Gastrocnemius medialis (tissue), 4 donors: ENCODE data around the gene LRMDA. TPM values are rescaled to one million over a fixed set of nuclear protein-coding genes. Genes with fewer than 3 reads are reported as not detected.
"Not testable (repeated sequence)": the region's sequence is repeated elsewhere in the genome, so short reads cannot be mapped to it uniquely, and the experiment has no call there.

ENCODE experiments used
- ATAC-seq, 2 donors: fragments of 150-250 bp; one replicate each; pipeline ENCODE4 v1.9.1; 2016
- DNase-seq, 2 donors: peaks; one replicate each; pipeline ENCODE4 v3.0.0-alpha.2; 2019
- H3K27ac ChIP-seq, 4 donors: fragments of 200-600 bp; sonication (generic); 1 replicate in 1 of 4; 2 replicates in 3 of 4; pipeline ENCODE4 v1.5.1; 2016 to 2018; ENCODE audit warnings: mild to moderate bottlenecking in 2 of 4, moderate library complexity in 1 of 4
- H3K27me3 ChIP-seq, 3 donors: fragments of 200-600 bp; sonication (generic) in 2 of 3; 1 replicate in 1 of 3; 2 replicates in 2 of 3; pipeline versions ENCODE4 v1.5.1 to v1.6.0; 2016 to 2019; ENCODE audit warnings: mild to moderate bottlenecking in 1 of 3, moderate library complexity in 1 of 3
- H3K36me3 ChIP-seq, 2 donors: fragments of 200-600 bp; sonication (generic) in 1 of 2; one replicate each; pipeline ENCODE4 v1.5.1; 2017 to 2018
- H3K4me1 ChIP-seq, 2 donors: fragments of 200-600 bp; sonication (generic) in 1 of 2; one replicate each; pipeline ENCODE4 v1.5.1; 2016 to 2017; ENCODE audit warnings: mild to moderate bottlenecking in 2 of 2
- H3K4me3 ChIP-seq, 4 donors: fragments of 200-600 bp; sonication (generic) in 3 of 4; 1 replicate in 1 of 4; 2 replicates in 3 of 4; pipeline ENCODE4 v1.5.1; 2016 to 2019; ENCODE audit warnings: mild to moderate bottlenecking in 2 of 4
- H3K9me3 ChIP-seq, 3 donors: fragments of 200-600 bp; sonication (generic) in 2 of 3; 1 replicate in 1 of 3; 2 replicates in 2 of 3; pipeline ENCODE4 v1.5.1; 2016 to 2019
- POLR2A ChIP-seq, 2 donors: fragments of 450-650 bp; IDR thresholded peaks; one replicate each; pipeline ENCODE4 v1.6.1; 2017; ENCODE audit warnings: antibody characterized with exemption in 2 of 2, mild to moderate bottlenecking in 2 of 2, moderate library complexity in 2 of 2
- in situ Hi-C, 4 donors: fragments of 200-750 bp; cut with MboI; loops; one replicate each; pipeline versions ENCODE4 v1.15.0 to v1.8.0; 2017; ENCODE audit warnings: low sequenced_read_pairs in 4 of 4
- intact Hi-C: fragments of 100-400 bp; cut with DNase I; formaldehyde crosslinking; loops from one replicate; pipeline ENCODE4 v1.15.1; 2023; ENCODE audit warnings: low total_unique reads
- total RNA-seq, 4 donors: library from RNA; depleted of rRNA; stranded (reverse); fragments of >200 nt; gene quantifications; one replicate each; pipeline versions ENCODE4 v1.1.0 to v1.2.3, GENCODE V29; 2016
- TF ChIP-seq, protein P1 (sequence below), 5 experiments: fragments of 450-650 bp in 3 of 5; fragments of 200-600 bp in 2 of 5; sonication (generic) in 2 of 5; IDR thresholded peaks in 4 of 5; conservative IDR thresholded peaks in 1 of 5; 1 replicate in 4 of 5; 2 replicates in 1 of 5; pipeline ENCODE4 v1.5.1; 2016 to 2019; ENCODE audit warnings: antibody characterized with exemption in 5 of 5, mild to moderate bottlenecking in 3 of 5, moderate library complexity in 3 of 5

LRMDA gene
- total RNA-seq, 4 donors from 2014 or later = 0.80 to 4.5 (median 1.4) TPM

DNA sequence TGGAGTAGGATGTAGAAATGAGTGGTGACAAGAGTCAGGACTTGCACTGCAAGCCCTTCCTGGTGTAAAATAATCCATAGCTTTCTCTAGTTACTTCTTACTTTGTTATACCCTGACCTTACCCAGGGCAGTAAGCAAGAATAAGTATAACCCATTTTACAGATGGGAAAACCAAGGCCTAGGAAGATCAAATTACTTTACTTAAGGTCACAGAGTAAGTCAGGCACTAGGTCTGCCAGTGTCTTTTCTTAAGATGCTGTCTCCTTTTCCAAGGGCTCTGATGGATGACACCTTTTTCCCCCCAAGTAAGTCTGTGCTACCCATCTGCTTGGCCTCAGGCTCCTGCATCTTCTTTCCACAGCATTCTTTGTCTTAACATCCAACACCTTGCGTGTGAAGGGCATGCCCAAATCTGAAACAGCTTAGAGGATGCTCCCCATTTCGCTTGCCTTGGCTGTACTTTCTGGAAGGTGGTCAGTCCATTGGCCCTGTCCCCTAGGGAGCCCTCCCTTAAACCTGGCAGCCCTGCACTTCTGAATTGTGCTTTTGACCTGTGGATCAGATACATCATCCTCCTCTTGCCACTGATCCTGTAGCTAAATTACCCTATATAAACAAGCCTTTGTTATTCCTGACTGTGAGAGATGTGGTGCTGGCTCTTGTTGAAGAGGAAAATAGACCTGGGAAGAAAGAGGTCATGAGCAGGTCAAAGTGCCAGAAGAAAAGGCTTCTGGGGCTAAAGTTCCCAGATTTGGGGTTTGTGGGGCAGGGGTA is 168.6 kb downstream of the LRMDA start:
- in situ Hi-C loops (no loop called here), intact Hi-C loops (no loop called here)
- H3K9me3 ChIP-seq = no peaks in the 10 kb centered on the region
- no peak for ATAC-seq
- no peaks in the 10 kb centered on the region for H3K36me3 ChIP-seq
- no peak overlapping the region for H3K27ac ChIP-seq
- no peaks in the 10 kb centered on the region for H3K4me1 ChIP-seq
- TF ChIP-seq POLR2A (IDR thresholded peaks at IDR 0.05) = no peak
- TF ChIP-seq, protein P1, sequence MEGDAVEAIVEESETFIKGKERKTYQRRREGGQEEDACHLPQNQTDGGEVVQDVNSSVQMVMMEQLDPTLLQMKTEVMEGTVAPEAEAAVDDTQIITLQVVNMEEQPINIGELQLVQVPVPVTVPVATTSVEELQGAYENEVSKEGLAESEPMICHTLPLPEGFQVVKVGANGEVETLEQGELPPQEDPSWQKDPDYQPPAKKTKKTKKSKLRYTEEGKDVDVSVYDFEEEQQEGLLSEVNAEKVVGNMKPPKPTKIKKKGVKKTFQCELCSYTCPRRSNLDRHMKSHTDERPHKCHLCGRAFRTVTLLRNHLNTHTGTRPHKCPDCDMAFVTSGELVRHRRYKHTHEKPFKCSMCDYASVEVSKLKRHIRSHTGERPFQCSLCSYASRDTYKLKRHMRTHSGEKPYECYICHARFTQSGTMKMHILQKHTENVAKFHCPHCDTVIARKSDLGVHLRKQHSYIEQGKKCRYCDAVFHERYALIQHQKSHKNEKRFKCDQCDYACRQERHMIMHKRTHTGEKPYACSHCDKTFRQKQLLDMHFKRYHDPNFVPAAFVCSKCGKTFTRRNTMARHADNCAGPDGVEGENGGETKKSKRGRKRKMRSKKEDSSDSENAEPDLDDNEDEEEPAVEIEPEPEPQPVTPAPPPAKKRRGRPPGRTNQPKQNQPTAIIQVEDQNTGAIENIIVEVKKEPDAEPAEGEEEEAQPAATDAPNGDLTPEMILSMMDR (IDR thresholded peaks at IDR 0.05 in 4 of 5, conservative IDR thresholded peaks at IDR 0.05 in 1 of 5) = no peak
- no peaks in the 10 kb centered on the region for H3K27me3 ChIP-seq
- no peak overlapping the region for H3K4me3 ChIP-seq
- no peak for DNase-seq

DNA sequence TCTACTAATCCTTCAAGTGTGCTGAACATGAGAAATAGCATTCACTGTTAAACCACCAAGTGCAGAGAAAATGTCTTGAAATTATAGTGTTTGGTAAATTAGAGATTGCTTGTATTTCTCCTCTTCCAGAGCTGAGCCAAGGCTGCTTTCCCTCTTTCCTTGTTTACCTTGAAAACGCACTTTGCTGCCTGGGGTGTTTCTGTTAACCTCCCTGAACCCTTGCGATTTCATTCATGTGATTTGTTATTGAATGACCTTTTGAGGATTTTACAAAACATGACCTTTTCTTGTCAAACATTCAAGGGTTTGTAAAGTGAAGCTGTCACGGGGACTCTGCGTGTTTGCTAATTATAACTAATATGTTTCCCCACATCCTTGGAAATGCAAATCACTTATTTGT is 169.4 kb downstream of the LRMDA start:
- no peak for ATAC-seq
- no peak for TF ChIP-seq POLR2A (IDR thresholded peaks at IDR 0.05)
- TF ChIP-seq, protein P1 (IDR thresholded peaks at IDR 0.05 in 4 of 5, conservative IDR thresholded peaks at IDR 0.05 in 1 of 5) = no peak
- intact Hi-C loops = no loop called here
- DNase-seq = no peak
- in situ Hi-C loops = no loop called here
- H3K27me3 ChIP-seq = no peaks in the 10 kb centered on the region
- H3K4me1 ChIP-seq = no peaks in the 10 kb centered on the region
- no peak overlapping the region for H3K27ac ChIP-seq
- H3K4me3 ChIP-seq = no peak overlapping the region
- no peaks in the 10 kb centered on the region for H3K9me3 ChIP-seq
- H3K36me3 ChIP-seq = no peaks in the 10 kb centered on the region

DNA sequence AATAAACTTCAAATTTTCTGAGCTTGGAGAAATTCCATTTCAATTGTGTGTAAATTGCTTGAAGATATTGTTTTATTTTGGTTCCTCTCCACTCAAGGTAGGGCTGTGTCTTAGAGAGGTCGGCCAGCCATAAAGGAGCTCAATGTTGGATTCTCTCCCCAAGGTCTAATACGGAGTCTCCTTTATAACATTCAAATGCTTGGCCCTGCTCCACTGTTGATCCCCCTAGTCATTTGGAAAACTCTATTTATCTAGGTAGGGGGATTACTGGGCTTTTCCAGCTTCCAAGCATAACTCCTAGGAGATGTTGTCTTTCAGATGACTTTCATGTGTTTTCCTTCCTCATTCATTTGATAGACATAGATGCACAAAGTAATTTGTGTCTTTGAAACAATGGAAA is 170.9 kb downstream of the LRMDA start:
- H3K27ac ChIP-seq = no peak overlapping the region
- no peak for ATAC-seq
- DNase-seq = no peak
- H3K4me1 ChIP-seq = peaks cover 6 to 7% of the 10 kb centered on the region in 2 donors
- in situ Hi-C loops = no loop called here
- no peak overlapping the region for H3K4me3 ChIP-seq
- no peaks in the 10 kb centered on the region for H3K27me3 ChIP-seq
- intact Hi-C loops = no loop called here
- H3K36me3 ChIP-seq = no peaks in the 10 kb centered on the region
- no peak for TF ChIP-seq POLR2A (IDR thresholded peaks at IDR 0.05)
- TF ChIP-seq, protein P1 (IDR thresholded peaks at IDR 0.05 in 4 of 5, conservative IDR thresholded peaks at IDR 0.05 in 1 of 5) = no peak
- no peaks in the 10 kb centered on the region for H3K9me3 ChIP-seq

DNA sequence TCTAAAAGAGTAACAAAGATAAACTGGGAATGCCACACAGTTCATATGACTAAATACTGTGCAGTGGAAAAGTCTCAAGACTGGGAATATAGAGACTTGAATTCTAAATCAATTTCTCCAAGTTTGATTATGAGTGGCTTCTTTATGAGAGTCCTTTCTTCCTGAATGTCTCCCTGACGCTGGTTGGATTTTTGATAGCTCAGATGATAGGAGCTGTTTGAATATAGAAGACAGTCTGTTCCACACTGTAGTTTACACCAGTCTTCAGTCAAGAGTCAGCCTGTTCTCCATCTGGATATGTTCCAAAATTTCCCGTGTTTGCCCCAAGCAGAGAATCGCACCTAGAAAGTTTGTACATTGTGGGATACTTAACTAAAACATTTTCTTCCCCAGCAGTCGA is 173.7 kb downstream of the LRMDA start:
- Histone ChIP-seq H3K4me1 (peaks cover 6 to 7% of the 10 kb centered on the region in 2 donors), H3K4me3 (no peak overlapping the region), H3K36me3 (no peaks in the 10 kb centered on the region), H3K27ac (no peak overlapping the region), H3K27me3 (no peaks in the 10 kb centered on the region), H3K9me3 (no peaks in the 10 kb centered on the region)
- in situ Hi-C loops (no loop called here), intact Hi-C loops (no loop called here)
- TF ChIP-seq, protein P1 (IDR thresholded peaks at IDR 0.05 in 4 of 5, conservative IDR thresholded peaks at IDR 0.05 in 1 of 5) = no peak
- TF ChIP-seq POLR2A (IDR thresholded peaks at IDR 0.05) = no peak
- ATAC-seq = no peak
- DNase-seq = no peak

DNA sequence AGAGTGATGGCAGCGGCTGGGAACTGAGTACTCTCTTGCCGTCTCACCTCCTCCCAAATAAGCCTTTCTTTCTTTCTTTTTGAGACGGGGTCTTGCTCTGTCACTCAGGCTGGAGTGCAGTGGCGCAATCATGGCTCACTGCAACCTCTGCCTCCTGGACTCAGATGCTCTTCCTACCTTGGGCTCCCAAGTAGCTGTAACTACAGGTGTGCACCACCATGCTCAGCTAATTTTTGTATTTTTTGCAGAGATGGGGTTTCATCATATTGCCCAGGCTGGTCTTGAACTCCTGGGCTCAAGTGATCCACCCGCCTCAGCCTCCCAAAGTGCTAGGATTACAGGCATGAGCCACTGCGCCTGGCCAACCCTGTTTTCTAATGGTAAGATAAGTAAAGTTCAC is 174.4 kb downstream of the LRMDA start:
- H3K27ac ChIP-seq, H3K9me3 ChIP-seq, ATAC-seq, H3K4me3 ChIP-seq, H3K4me1 ChIP-seq, in situ Hi-C loops, DNase-seq, intact Hi-C loops, H3K27me3 ChIP-seq, H3K36me3 ChIP-seq: not testable (repeated sequence)
